ENCODE results near the gene YAP1. TPM values are rescaled to one million over a fixed set of nuclear protein-coding genes. Genes with fewer than 3 reads are reported as not detected.

Gene YAP1
- total RNA-seq, 4 donors from 2014 or later: 122 to 202 (median 170) TPM

DNA sequence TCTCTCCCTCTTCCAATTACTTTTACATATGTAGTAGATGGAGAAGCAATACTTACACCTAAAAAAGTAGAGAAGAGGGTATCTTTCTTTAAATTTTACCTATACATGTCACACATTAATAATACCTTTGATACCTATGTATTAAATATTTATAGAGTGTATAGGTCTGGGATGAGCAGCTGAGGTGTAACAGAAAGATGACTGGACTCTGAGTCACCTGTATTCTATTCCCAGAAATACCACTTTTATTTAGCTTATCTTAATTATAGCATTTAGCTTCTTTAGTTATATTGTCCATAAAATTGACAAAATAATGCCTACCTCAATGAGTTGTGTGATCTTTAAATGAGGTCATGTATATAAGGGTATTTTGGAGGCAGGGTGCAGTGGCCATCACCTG is 30.6 kb upstream of the YAP1 start:
- TF ChIP-seq CTCF (IDR thresholded peaks at IDR 0.05; ENCODE audit: low read depth): no peak

DNA sequence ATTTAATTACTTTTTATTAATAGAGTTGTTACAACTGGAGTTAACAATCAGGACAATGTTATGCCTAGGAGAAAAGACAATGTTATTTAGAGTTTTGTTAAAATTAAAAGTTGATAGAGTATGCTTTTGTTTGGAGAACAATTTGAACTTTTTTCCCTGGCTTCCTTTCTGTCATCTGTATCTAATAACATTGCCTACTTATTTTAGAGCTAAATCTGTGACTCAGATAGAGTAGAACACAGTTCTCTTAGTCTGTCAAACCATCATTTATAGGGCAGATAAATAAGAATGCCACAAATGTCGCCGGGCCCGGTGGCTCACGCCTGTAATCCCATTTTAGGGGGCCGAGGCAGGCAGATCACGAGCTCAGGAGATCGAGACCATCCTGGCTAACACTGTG is 28.9 kb upstream of the YAP1 start:
- no peak for TF ChIP-seq CTCF (IDR thresholded peaks at IDR 0.05; ENCODE audit: low read depth)

- TF ChIP-seq CTCF (IDR thresholded peaks at IDR 0.05; ENCODE audit: low read depth): no peak
These were observed 24.2 kb upstream of the YAP1 start for GRCh38 chr11:102085864-102086551.

DNA sequence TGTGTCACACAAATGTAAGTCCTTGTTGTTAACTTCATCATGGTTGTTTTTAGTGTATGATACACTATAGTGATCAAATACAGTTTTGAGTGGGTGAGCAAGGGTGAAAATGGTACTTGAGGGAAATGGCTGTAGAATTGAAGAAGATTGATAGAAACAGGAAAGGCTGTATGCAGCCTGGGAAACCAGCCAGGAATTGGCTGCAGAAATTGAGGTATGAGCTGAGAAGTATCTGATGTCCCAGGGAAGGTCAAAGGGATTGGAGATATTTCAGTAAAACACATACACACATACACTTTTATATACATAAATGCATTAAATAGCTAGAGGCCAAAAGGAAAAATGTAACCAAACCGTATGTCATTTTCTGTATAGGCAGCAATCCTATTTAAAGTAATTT is 13.1 kb upstream of the YAP1 start:
- TF ChIP-seq CTCF (IDR thresholded peaks at IDR 0.05; ENCODE audit: low read depth): no peak

- no peak for TF ChIP-seq CTCF (IDR thresholded peaks at IDR 0.05; ENCODE audit: low read depth)
These were observed 10.5 kb upstream of the YAP1 start for GRCh38 chr11:102099755-102100154.

DNA sequence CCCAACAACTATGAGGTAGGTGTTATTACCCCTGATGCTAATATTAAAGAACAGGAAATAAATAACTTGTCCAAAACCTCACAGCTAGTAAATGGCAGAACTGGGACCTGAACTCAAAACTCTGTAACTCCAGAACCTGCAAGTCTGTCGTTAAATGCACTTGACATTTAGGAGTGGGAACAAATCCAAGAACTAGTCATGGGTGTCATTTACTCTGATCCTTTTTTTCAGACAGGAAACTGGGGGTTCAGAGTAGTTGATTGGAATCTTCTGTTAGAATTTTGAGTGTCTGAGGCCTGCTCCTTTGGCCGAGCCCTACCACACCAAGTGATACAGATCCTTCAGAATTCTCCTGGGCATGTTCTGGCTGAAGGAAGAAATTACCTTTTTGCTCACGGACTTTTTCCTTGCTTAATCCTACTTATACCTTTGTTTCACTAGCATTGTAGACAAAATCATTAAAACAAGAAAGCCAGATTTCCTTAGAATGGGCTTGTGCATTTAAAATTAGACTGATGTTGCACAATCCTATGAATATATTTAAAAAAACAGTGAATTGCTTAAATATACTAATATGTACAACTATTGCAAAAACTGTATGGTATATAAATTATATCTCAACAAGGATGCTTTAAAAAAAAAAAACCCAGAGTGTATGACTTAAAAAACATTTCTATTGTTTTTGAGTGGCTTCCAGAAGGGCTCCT is 1.4 kb upstream of the YAP1 start:
- TF ChIP-seq CTCF (IDR thresholded peaks at IDR 0.05; ENCODE audit: low read depth): no peak

DNA sequence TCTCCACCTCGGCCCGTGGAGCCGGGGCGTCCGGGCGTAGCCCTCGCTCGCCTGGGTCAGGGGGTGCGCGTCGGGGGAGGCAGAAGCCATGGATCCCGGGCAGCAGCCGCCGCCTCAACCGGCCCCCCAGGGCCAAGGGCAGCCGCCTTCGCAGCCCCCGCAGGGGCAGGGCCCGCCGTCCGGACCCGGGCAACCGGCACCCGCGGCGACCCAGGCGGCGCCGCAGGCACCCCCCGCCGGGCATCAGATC is 439 bp downstream of the YAP1 start:
- TF ChIP-seq CTCF (IDR thresholded peaks at IDR 0.05; ENCODE audit: low read depth): no peak

All from subcutaneous adipose tissue (tissue), 4 donors.